WTC11 (cell line): ENCODE measurements around the gene ITGA1.

Source experiments
- ELF4 ChIP-seq: sonication (generic); formaldehyde crosslinking; IDR thresholded peaks from 2 replicates; pipeline ENCODE4 v1.8.1; 2022; ENCODE audit warnings: low read depth, mild to moderate bottlenecking, moderate library complexity, missing genetic modification reagents
- JUN ChIP-seq: sonication (generic); formaldehyde crosslinking; IDR thresholded peaks from 2 replicates; pipeline ENCODE4 v1.8.0; 2023; ENCODE audit warnings: mild to moderate bottlenecking, missing genetic modification reagents
- TEAD4 ChIP-seq: sonication (generic); formaldehyde crosslinking; IDR thresholded peaks from 2 replicates; pipeline ENCODE4 v1.8.0; 2022; ENCODE audit warnings: mild to moderate bottlenecking, missing genetic modification reagents
- TF ChIP-seq, protein P1 (sequence below): fragments of 200-600 bp; IDR thresholded peaks from 2 replicates; pipeline ENCODE4 v1.8.0; 2022; ENCODE audit warnings: antibody characterized with exemption

GRCh38 chr5:52859628-52860027, 71.9 kb downstream of the ITGA1 start:
- TF ChIP-seq ELF4 (CRISPR knock-in tag) (no peak), JUN (CRISPR knock-in tag) (no peak), TEAD4 (no peak)
- TF ChIP-seq, protein P1, sequence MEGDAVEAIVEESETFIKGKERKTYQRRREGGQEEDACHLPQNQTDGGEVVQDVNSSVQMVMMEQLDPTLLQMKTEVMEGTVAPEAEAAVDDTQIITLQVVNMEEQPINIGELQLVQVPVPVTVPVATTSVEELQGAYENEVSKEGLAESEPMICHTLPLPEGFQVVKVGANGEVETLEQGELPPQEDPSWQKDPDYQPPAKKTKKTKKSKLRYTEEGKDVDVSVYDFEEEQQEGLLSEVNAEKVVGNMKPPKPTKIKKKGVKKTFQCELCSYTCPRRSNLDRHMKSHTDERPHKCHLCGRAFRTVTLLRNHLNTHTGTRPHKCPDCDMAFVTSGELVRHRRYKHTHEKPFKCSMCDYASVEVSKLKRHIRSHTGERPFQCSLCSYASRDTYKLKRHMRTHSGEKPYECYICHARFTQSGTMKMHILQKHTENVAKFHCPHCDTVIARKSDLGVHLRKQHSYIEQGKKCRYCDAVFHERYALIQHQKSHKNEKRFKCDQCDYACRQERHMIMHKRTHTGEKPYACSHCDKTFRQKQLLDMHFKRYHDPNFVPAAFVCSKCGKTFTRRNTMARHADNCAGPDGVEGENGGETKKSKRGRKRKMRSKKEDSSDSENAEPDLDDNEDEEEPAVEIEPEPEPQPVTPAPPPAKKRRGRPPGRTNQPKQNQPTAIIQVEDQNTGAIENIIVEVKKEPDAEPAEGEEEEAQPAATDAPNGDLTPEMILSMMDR = no peak
